ENCODE data around the gene DOCK4.

GRCh38 chr7:111867348-111867931 lies 338.8 kb downstream of the DOCK4 start:
- TF ChIP-seq CTCF (optimal IDR thresholded peaks at IDR 0.05 in 1 of 3, IDR thresholded peaks at IDR 0.05 in 1 of 3, conservative IDR thresholded peaks at IDR 0.05 in 1 of 3; ENCODE audit: extremely low read depth in 1 of 3, insufficient read depth in 2 of 3, low read length in 3 of 3) (no peak), EZH2 (IDR thresholded peaks at IDR 0.05; ENCODE audit: low read length) (no peak)
